GM12878 (cell line): ENCODE results near the gene ARHGAP6. TPM values are rescaled to one million over a fixed set of nuclear protein-coding genes. Genes with fewer than 3 reads are reported as not detected.

Experiments used
- ATAC-seq: fragments of 200-7000 bp; cut with Tn5 transposase; 3 replicates; pipeline ENCODE4 v1.9.1; 2020; ENCODE audit warnings: mild to moderate bottlenecking, moderate library complexity
- BruUV-seq: library from RNA; stranded (reverse); fragments of 400-500 nt; replicated peaks from 2 replicates; lab custom pipeline; 2021; lab: Mats Ljungman, UMichigan
- CTCF ChIA-PET: fragments of 300-600 bp; sonication (Branson Sonifier 250); formaldehyde crosslinking; extraction: SDS; loops from one replicate; lab custom pipeline; 2021; ENCODE audit warnings: inconsistent platforms; lab: Yijun Ruan, JAX
- POLR2A ChIA-PET: fragments of 350-600 bp; formaldehyde crosslinking; extraction: SDS; loops from one replicate; lab custom pipeline; 2021; ENCODE audit warnings: inconsistent platforms; lab: Charles Lee
- RAD21 ChIA-PET: fragments of 300-600 bp; sonication (Branson Sonifier 250); formaldehyde crosslinking; loops from one replicate; lab custom pipeline; 2023; ENCODE audit warnings: antibody characterized with exemption; ENCODE audit not compliant: unreplicated experiment; lab: Charles Lee
- SMC1A ChIA-PET: fragments of 300-600 bp; sonication (Branson Sonifier 250); formaldehyde crosslinking; loops from one replicate; lab custom pipeline; 2023; ENCODE audit not compliant: unreplicated experiment, uncharacterized antibody; lab: Charles Lee
- DNase-seq: peaks from one replicate; pipeline ENCODE4 v3.0.0-alpha.2; 2011; ENCODE audit warnings: low read depth, low spot score
- FAIRE-seq: peaks from 3 replicates; lab custom pipeline; 2011; peaks lifted over from hg19 to GRCh38; lab: Jason Lieb, UNC
- H2AFZ ChIP-seq: 2 replicates; pipeline ENCODE4 v1.6.0; 2011; ENCODE audit warnings: low read depth, low read length, control low read depth; ENCODE audit not compliant: control insufficient read depth
- H3K27ac ChIP-seq: 2 replicates; pipeline ENCODE4 v1.5.1; 2011; ENCODE audit warnings: control low read depth; ENCODE audit not compliant: control insufficient read depth, insufficient read depth
- H3K27me3 ChIP-seq, 2 experiments: replicated peaks in 1 of 2; 2 replicates each; pipeline versions ENCODE4 v1.6.0 to v1.6.1; 2011; ENCODE audit warnings: low read length in 1 of 2; ENCODE audit not compliant: control insufficient read depth in 2 of 2, insufficient read depth in 2 of 2
- H3K36me3 ChIP-seq, 2 experiments: 2 replicates each; pipeline ENCODE4 v1.5.1; 2011; ENCODE audit warnings: low read length in 1 of 2; ENCODE audit not compliant: control insufficient read depth in 2 of 2, insufficient read depth in 2 of 2
- H3K4me1 ChIP-seq: 2 replicates; pipeline ENCODE4 v1.6.1; 2011; ENCODE audit warnings: mild to moderate bottlenecking, low read length, moderate library complexity, mixed read lengths; ENCODE audit not compliant: control insufficient read depth, insufficient read depth
- H3K4me2 ChIP-seq: 2 replicates; pipeline ENCODE4 v1.6.0; 2011; ENCODE audit warnings: control low read depth; ENCODE audit not compliant: control insufficient read depth, insufficient read depth
- H3K4me3 ChIP-seq: fragments of 200-600 bp; sonication (generic); 2 replicates; pipeline ENCODE4 v1.5.1; 2016
- H3K79me2 ChIP-seq: 2 replicates; pipeline ENCODE4 v1.6.0; 2011; ENCODE audit warnings: low read length; ENCODE audit not compliant: control insufficient read depth, insufficient read depth
- H3K9ac ChIP-seq: 2 replicates; pipeline ENCODE4 v1.8.0; 2011; ENCODE audit warnings: low read length, control low read depth, mixed read lengths; ENCODE audit not compliant: control insufficient read depth, insufficient read depth
- H3K9me3 ChIP-seq: replicated peaks from 3 replicates; pipeline ENCODE4 v1.5.1; 2011; ENCODE audit warnings: mild to moderate bottlenecking, low read length; ENCODE audit not compliant: control insufficient read depth, insufficient read depth
- H4K20me1 ChIP-seq: 2 replicates; pipeline ENCODE4 v1.6.0; 2011; ENCODE audit not compliant: control insufficient read depth, insufficient read depth
- BCL3 ChIP-seq: IDR thresholded peaks from 2 replicates; pipeline ENCODE4 v1.6.1; 2011; ENCODE audit warnings: borderline replicate concordance, low read depth, mild to moderate bottlenecking, moderate library complexity, low read length; ENCODE audit not compliant: insufficient read depth, poor library complexity, severe bottlenecking
- NFIC ChIP-seq: IDR thresholded peaks from 2 replicates; pipeline ENCODE4 v1.6.1; 2012; ENCODE audit warnings: low read depth, mild to moderate bottlenecking, inconsistent platforms, low read length, moderate library complexity
- POLR2AphosphoS2 ChIP-seq: IDR thresholded peaks from 2 replicates; pipeline ENCODE4 v1.6.1; 2011; ENCODE audit warnings: low read depth, mild to moderate bottlenecking, low read length, improper control_type of control experiment, moderate library complexity
- SIX5 ChIP-seq: IDR thresholded peaks from 2 replicates; pipeline ENCODE4 v1.6.1; 2011; ENCODE audit warnings: mild to moderate bottlenecking, low read depth, low read length, moderate library complexity; ENCODE audit not compliant: severe bottlenecking
- TCF12 ChIP-seq: IDR thresholded peaks from 2 replicates; pipeline ENCODE4 v1.6.1; 2011; ENCODE audit warnings: low read depth, mild to moderate bottlenecking, low read length
- USF2 ChIP-seq: IDR thresholded peaks from 2 replicates; pipeline ENCODE4 v1.6.1; 2011; ENCODE audit warnings: low read depth, low read length, improper control_type of control experiment, borderline replicate concordance
- ZBTB4 ChIP-seq: fragments of 450-650 bp; formaldehyde crosslinking; IDR thresholded peaks from 2 replicates; pipeline ENCODE4 v1.4.0; 2022; ENCODE audit warnings: mild to moderate bottlenecking, moderate library complexity
- ZBTB40 ChIP-seq: fragments of 450-650 bp; IDR thresholded peaks from 2 replicates; pipeline ENCODE4 v1.6.1; 2016; ENCODE audit warnings: mild to moderate bottlenecking, moderate library complexity, borderline replicate concordance
- ZNF687 ChIP-seq: fragments of 450-650 bp; IDR thresholded peaks from 2 replicates; pipeline ENCODE4 v1.6.1; 2017; ENCODE audit warnings: mild to moderate bottlenecking, moderate library complexity
- WGBS: methylation state at CpG from one replicate; pipeline ENCODE4 v1.1.6; 2016; ENCODE audit warnings: low lambda C conversion rate; ENCODE audit not compliant: insufficient replicate concordance, insufficient coverage; ENCODE audit errors: missing lambda C conversion rate; 5-methylcytosine and 5-hydroxymethylcytosine counted together
- in situ Hi-C: fragments of 300-500 bp; cut with MboI; formaldehyde crosslinking; loops from 9 replicates; pipeline ENCODE4 v1.14.3; 2018; ENCODE audit warnings: mixed read lengths
- intact Hi-C: fragments of 100-400 bp; cut with micrococcal nuclease; formaldehyde crosslinking; loops from one replicate; pipeline ENCODE4 v1.14.2; 2022; ENCODE audit not compliant: unreplicated experiment
- polyA plus RNA-seq, 11 experiments: library from polyadenylated mRNA; depleted of rRNA in 4 of 11; unstranded in 6 of 11; stranded (reverse) in 5 of 11; fragments of >200 nt; fragmentation: Nextera tagmentation in 4 of 11; fragmentation: Illumina TruSeq in 1 of 11; extraction: Ambion mirVana in 4 of 11; extraction: Trizol in 1 of 11; gene quantifications; 1 replicate in 1 of 11; 2 replicates in 10 of 11; pipeline versions ENCODE4 v1.2.1 to v1.2.3, GENCODE V29; 2011 to 2016; ENCODE audit warnings: inconsistent platforms in 2 of 11, missing spikeins in 2 of 11, low read depth in 1 of 11
- total RNA-seq, 4 experiments: library from RNA; depleted of rRNA in 3 of 4; stranded (reverse); fragments of >200 nt in 3 of 4; fragmentation: Illumina TruSeq in 1 of 4; extraction: Trizol in 1 of 4; gene quantifications; 2 replicates each; pipeline versions ENCODE4 v1.2.1 to v1.2.3, GENCODE V29; 2013 to 2021

ARHGAP6 gene
- total and polyA plus RNA-seq, 10 of the 15 experiments (the other 5 are each of a cell fraction or from before 2014, with no cell fraction given), result 0.20 to 1.8 (median 0.76) TPM

- SMC1A ChIA-PET, result no interaction called here
- H3K4me2 ChIP-seq, result no peak overlapping the region
- FAIRE-seq, result no peak
- TF ChIP-seq BCL3 (no peak), ZNF687 (no peak), ZBTB40 (no peak), NFIC (no peak), SIX5 (no peak), ZBTB4 (CRISPR knock-in tag) (no peak), TCF12 (no peak), USF2 (no peak), POLR2AphosphoS2 (no peak)
These were observed 354.0 kb downstream of the ARHGAP6 start for GRCh38 chrX:11311706-11312105.

More at GRCh38 chrX:11311706-11312105, 354.0 kb downstream of the ARHGAP6 start:
- in situ Hi-C loops, result no loop called here
- no peaks in the 10 kb centered on the region for H4K20me1 ChIP-seq
- H3K27me3 ChIP-seq, result no peaks in the 10 kb centered on the region
- H3K27ac ChIP-seq, result no peak overlapping the region
- BruUV-seq, result no TSS peak
- no peaks in the 10 kb centered on the region for H3K9me3 ChIP-seq
- intact Hi-C loops, result no loop called here
- no peak overlapping the region for H2AFZ ChIP-seq
- no peak overlapping the region for H3K4me3 ChIP-seq
- RAD21 ChIA-PET, result no interaction called here
- no peak for DNase-seq
- POLR2A ChIA-PET, result no interaction called here
- 38% methylated on average over 7 of the region's 7 CpGs for WGBS
- no peak overlapping the region for H3K9ac ChIP-seq
- no peaks in the 10 kb centered on the region for H3K4me1 ChIP-seq
- CTCF ChIA-PET, result no interaction called here
- ATAC-seq, result no peak
- H3K36me3 ChIP-seq, result no peaks in the 10 kb centered on the region
- H3K79me2 ChIP-seq, result no peaks in the 10 kb centered on the region
